ENCODE results near the gene LTBP1. TPM values are rescaled to one million over a fixed set of nuclear protein-coding genes. Genes with fewer than 3 reads are reported as not detected.

The LTBP1 gene
- total RNA-seq, 1 donor from 2014 or later, result 90.4 TPM

- intact Hi-C loops (cut with DNase I), result no loop called here
- DNase-seq (ENCODE audit: missing footprints) (no peak), ATAC-seq (no peak)
Observed at GRCh38 chr2:33115196-33115595, 168.4 kb downstream of the LTBP1 start.

- no peak for ATAC-seq
- no peak for DNase-seq (ENCODE audit: missing footprints)
- intact Hi-C loops (cut with DNase I), result no loop called here
Observed at GRCh38 chr2:33115728-33116127, 169.0 kb downstream of the LTBP1 start.

GRCh38 chr2:33116799-33117198 lies 170.0 kb downstream of the LTBP1 start:
- DNase-seq (ENCODE audit: missing footprints) (no peak), ATAC-seq (no peak)
- intact Hi-C loops (cut with DNase I), result no loop called here

GRCh38 chr2:33118651-33119050 lies 171.9 kb downstream of the LTBP1 start:
- no peak for DNase-seq (ENCODE audit: missing footprints)
- no peak for ATAC-seq
- intact Hi-C loops (cut with DNase I), result no loop called here

- ATAC-seq (no peak), DNase-seq (ENCODE audit: missing footprints) (no peak)
- intact Hi-C loops (cut with DNase I), result no loop called here
Observed at GRCh38 chr2:33121416-33121815, 174.7 kb downstream of the LTBP1 start.

- DNase-seq (ENCODE audit: missing footprints) (no peak), ATAC-seq (no peak)
- intact Hi-C loops (cut with DNase I), result no loop called here
Observed at GRCh38 chr2:33121925-33122324, 175.2 kb downstream of the LTBP1 start.

- DNase-seq (ENCODE audit: missing footprints) (no peak), ATAC-seq (no peak)
- intact Hi-C loops (cut with DNase I), result no loop called here
Observed at GRCh38 chr2:33122726-33123125, 176.0 kb downstream of the LTBP1 start.

- intact Hi-C loops (cut with DNase I), result no loop called here
- DNase-seq (ENCODE audit: missing footprints), result no peak
- ATAC-seq, result no peak
Observed at GRCh38 chr2:33123216-33123615, 176.5 kb downstream of the LTBP1 start.

- DNase-seq (ENCODE audit: missing footprints), result no peak
- intact Hi-C loops (cut with DNase I), result no loop called here
- no peak for ATAC-seq
Observed at GRCh38 chr2:33126552-33126951, 179.8 kb downstream of the LTBP1 start.

- ATAC-seq, result no peak
- intact Hi-C loops (cut with DNase I), result no loop called here
- DNase-seq (ENCODE audit: missing footprints), result no peak
Observed at GRCh38 chr2:33126958-33127357, 180.2 kb downstream of the LTBP1 start.

GRCh38 chr2:33129263-33130053 lies 182.7 kb downstream of the LTBP1 start:
- intact Hi-C loops (cut with DNase I), result loop anchor here (5.0 kb wide), 2 partner anchors 37 to 88 kb away; no protein-coding TSS in a partner anchor
- peak; percentile 20 for ATAC-seq

GRCh38 chr2:33130054-33130447 lies 183.3 kb downstream of the LTBP1 start:
- DNase-seq (ENCODE audit: missing footprints), result no peak
- ATAC-seq, result no peak
- intact Hi-C loops (cut with DNase I), result loop anchor here (5.0 kb wide), 2 partner anchors 38 to 87 kb away; no protein-coding TSS in a partner anchor

More at GRCh38 chr2:33129263-33130053, 182.7 kb downstream of the LTBP1 start:
- no peak for DNase-seq (ENCODE audit: missing footprints)

GRCh38 chr2:33130544-33130943 lies 183.8 kb downstream of the LTBP1 start:
- intact Hi-C loops (cut with DNase I), result loop anchor here (5.0 kb wide), 2 partner anchors 38 to 87 kb away; no protein-coding TSS in a partner anchor
- no peak for DNase-seq (ENCODE audit: missing footprints)

GRCh38 chr2:33131111-33131510 lies 184.4 kb downstream of the LTBP1 start:
- intact Hi-C loops (cut with DNase I), result loop anchor here (5.0 kb wide), 2 partner anchors 39 to 86 kb away; no protein-coding TSS in a partner anchor
- DNase-seq (ENCODE audit: missing footprints) (no peak), ATAC-seq (no peak)

More at GRCh38 chr2:33130544-33130943, 183.8 kb downstream of the LTBP1 start:
- no peak for ATAC-seq

- DNase-seq (ENCODE audit: missing footprints) (no peak), ATAC-seq (no peak)
- intact Hi-C loops (cut with DNase I), result loop anchor here (5.0 kb wide), 2 partner anchors 39 to 86 kb away; no protein-coding TSS in a partner anchor
Observed at GRCh38 chr2:33131749-33132148, 185.0 kb downstream of the LTBP1 start.

GRCh38 chr2:33133454-33133952 lies 186.8 kb downstream of the LTBP1 start:
- intact Hi-C loops (cut with DNase I), result loop anchor here (5.0 kb wide), 2 partner anchors 41 to 84 kb away; no protein-coding TSS in a partner anchor
- ATAC-seq (peak; percentile 75), DNase-seq (ENCODE audit: missing footprints) (peak; percentile 66)

GRCh38 chr2:33134086-33134771 lies 187.5 kb downstream of the LTBP1 start:
- DNase-seq (ENCODE audit: missing footprints) (peak; percentile 67), ATAC-seq (peak; percentile 78)
- intact Hi-C loops (cut with DNase I), result loop anchor here (5.0 kb wide), 2 partner anchors 42 to 83 kb away; no protein-coding TSS in a partner anchor

- intact Hi-C loops (cut with DNase I), result loop anchor here (5.0 kb wide), 2 partner anchors 43 to 82 kb away; no protein-coding TSS in a partner anchor
- DNase-seq (ENCODE audit: missing footprints), result no peak
- peak; percentile 33 for ATAC-seq
Observed at GRCh38 chr2:33134791-33135560, 188.2 kb downstream of the LTBP1 start.

- intact Hi-C loops (cut with DNase I), result no loop called here
- DNase-seq (ENCODE audit: missing footprints) (no peak), ATAC-seq (no peak)
Observed at GRCh38 chr2:33135645-33136044, 188.9 kb downstream of the LTBP1 start.
